Lung microvascular endothelial cell (primary cell): ENCODE data around the gene C9orf43. TPM values are rescaled to one million over a fixed set of nuclear protein-coding genes. Genes with fewer than 3 reads are reported as not detected.
"Not testable (repeated sequence)": the region's sequence is repeated elsewhere in the genome, so short reads cannot be mapped to it uniquely, and the experiment has no call there.

Experiments used
- DNase-seq, 2 donors: peaks; one replicate each; pipeline versions ENCODE4 v3.0.0 to v3.0.0-alpha.2; 2010; ENCODE audit warnings: low read depth in 2 of 2
- total RNA-seq: library from RNA; depleted of rRNA; stranded (reverse); fragments of >200 nt; gene quantifications from 2 replicates; pipeline ENCODE4 v1.2.1, GENCODE V29; 2014

Gene C9orf43
- total RNA-seq, 1 donor from 2014 or later = 0.20 TPM

DNA sequence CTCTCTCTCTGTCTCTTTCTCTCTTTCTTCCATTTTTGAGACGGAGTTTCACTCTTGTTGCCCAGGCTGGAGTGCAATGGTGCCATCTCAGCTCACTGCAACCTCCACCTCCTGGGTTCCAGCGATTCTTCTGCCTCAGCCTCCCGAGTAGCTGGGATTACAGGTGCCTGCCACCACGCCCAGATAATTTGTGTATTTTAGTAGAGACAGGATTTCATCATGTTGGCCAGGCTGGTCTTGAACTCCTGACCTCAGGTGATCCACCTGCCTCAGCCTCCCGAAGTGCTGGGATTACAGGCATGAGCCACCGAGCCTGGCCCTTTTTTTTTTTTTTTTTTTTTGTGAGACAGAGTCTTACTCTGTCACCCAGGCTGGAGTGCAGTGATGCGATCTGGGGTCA is 29.1 kb upstream of the C9orf43 start:
- not testable (repeated sequence) for DNase-seq

DNA sequence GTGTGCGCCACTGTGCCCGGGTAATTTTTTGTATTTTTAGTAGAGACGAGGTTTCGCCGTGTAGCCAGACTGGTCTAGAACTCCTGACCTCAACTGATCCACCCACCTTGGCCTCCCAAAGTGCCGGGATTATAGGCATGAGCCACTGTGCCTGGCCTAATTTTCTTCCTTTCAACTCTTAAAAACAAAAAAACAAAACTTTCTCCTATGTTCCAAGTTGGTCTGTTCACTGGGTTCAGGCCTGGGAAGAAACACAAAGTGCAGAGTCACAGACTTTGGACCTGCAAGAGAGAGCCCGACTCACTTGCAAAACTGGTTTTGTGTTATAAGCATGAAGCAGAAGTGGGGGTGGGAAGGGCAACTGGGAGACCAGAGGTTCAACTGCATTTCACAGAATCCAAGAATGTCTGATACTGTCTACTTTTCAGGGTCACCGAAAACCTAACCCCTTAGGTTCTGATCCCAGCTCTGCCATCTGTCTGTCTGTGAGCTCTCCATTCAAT is 28.6 kb upstream of the C9orf43 start:
- no peak for DNase-seq

- no peak for DNase-seq
Measured at GRCh38 chr9:113386571-113387393, 23.8 kb upstream of the C9orf43 start.

GRCh38 chr9:113387560-113388230 is 22.9 kb upstream of the C9orf43 start:
- DNase-seq = no peak

GRCh38 chr9:113388833-113389232 is 21.7 kb upstream of the C9orf43 start:
- DNase-seq = no peak

DNA sequence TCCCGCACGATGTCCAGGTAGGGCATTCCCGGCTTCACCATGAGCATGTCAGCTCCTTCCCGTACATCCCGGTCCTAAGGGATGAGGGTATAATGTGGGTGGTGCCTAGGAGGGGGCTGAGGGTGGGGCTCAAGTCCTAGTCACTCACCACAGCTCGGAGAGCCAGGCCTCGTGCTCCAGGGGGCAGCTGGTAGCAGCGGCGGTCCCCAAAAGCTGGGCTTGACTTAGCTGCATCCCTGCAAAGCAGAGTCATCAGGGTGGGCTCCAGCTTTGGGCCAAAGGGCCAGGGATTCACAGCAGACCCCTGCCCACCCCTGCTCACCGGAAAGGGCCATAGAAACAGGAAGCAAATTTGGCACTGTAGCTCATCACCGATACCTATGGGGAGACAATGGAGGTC is 21.1 kb upstream of the C9orf43 start:
- no peak for DNase-seq

GRCh38 chr9:113390192-113390960 is 20.2 kb upstream of the C9orf43 start:
- no peak for DNase-seq

- no peak for DNase-seq
Measured at GRCh38 chr9:113391917-113392316, 18.6 kb upstream of the C9orf43 start.

DNA sequence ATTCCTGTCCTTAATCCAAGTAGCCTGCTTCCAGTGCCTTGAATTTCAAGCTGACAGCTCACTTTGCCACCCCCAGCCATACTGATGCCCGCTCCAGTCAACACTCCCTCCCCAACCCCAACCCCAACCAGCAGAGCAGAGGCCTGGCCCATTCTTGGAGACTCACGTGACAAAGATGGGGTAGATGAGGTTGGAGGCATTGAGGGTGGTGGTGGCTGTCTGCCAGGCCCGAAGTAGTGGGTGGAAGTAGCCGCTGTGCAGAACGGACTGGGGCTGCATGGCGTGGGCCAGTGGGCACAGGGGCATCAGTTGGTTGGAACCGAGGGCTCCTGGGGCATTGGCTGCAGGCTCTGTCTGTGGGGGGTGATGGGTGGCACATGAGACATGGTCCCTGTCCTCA is 17.3 kb upstream of the C9orf43 start:
- no peak for DNase-seq

DNA sequence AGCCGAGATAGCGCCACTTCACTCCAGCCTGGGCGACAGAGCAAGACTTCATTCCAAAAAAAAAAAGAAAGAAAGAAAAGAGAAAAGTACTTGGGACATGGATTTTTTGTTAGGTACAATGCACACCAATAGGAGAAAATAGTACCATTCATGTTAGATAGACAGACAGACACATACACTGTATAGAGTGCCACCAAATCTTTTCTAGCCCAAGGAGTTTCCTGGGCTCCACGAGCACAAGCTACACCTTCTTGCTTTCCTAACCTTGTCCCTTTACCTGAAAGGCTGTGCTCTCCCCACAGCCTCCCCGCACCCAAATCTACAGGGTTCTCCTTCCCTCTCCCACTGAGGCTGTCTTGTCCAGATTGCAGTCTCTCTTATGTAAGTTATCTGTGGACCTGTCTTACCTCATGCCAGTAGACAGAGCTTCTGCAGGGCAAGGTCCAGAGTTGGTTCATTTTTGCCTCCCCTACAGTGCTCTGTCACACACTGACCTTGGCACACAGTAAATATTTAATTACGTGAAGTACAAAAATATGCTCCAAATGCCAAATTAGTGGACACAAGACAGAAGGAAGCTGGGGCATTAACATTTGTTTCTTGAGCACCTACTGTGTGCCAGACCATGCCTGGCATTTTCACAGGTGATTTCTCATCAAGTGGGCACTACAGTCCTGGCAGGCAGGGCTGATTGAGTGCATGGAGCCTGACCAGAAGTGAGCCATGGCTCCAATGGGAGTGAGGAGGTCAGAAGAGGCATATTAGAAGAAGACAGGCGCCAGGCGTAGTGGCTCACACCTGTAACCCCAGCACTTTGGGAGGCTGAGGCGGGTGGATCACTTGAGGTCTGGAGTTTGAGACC is 15.3 kb upstream of the C9orf43 start:
- no peak for DNase-seq

DNA sequence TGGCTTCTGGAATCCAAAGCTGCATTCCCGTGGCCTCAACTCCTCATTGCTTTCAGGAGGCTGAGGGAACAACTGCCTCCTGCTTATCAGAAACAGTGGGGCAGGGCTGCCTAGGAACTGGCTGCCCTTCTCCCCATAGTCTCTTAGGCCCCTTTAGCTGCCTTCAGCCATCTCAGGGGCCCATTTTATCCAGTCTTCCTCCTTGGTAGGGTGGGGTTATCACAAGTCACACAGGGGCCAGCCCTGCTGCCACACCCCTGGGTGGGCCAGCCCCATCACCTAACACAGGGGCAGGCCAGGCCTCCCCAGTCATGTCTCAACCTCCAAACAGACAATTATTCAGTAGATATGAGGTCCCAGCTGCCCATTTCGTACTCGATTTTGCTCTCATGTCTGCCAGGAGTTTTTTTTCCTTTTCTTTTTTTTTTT is 13.3 kb upstream of the C9orf43 start:
- no peak for DNase-seq

DNA sequence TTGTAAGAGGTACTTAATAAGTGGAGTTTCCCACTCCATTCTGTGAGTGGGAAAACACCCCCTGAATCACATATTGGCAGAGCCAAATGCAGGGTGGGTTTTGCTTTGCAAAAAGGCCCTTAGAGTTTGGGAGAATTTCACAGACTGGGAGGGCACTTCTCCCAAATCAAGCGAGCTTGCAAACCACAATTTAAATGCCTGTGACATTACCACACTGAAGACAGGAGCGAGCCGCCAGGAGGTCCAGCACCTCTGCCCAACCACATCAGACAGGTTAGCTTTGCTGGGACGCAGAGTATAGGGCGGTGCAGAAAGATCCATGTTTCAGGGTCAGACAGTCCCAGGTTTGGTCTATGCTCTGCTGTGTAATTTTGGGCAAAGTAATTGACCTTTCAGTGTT is 11.8 kb upstream of the C9orf43 start:
- DNase-seq = no peak

GRCh38 chr9:113399646-113400200 is 10.8 kb upstream of the C9orf43 start:
- no peak for DNase-seq

- peak; percentile 99 for DNase-seq
Measured at GRCh38 chr9:113401027-113401792, 9.3 kb upstream of the C9orf43 start, which contains the start of gene ALAD. ALAD (minus strand) TSS chr9:113401284; CDS start chr9:113393559, 7,725 bp downstream.

- no peak for DNase-seq
Measured at GRCh38 chr9:113403646-113404045, 6.9 kb upstream of the C9orf43 start.

- not testable (repeated sequence) for DNase-seq
Measured at GRCh38 chr9:113406353-113406752, 4.2 kb upstream of the C9orf43 start.

DNA sequence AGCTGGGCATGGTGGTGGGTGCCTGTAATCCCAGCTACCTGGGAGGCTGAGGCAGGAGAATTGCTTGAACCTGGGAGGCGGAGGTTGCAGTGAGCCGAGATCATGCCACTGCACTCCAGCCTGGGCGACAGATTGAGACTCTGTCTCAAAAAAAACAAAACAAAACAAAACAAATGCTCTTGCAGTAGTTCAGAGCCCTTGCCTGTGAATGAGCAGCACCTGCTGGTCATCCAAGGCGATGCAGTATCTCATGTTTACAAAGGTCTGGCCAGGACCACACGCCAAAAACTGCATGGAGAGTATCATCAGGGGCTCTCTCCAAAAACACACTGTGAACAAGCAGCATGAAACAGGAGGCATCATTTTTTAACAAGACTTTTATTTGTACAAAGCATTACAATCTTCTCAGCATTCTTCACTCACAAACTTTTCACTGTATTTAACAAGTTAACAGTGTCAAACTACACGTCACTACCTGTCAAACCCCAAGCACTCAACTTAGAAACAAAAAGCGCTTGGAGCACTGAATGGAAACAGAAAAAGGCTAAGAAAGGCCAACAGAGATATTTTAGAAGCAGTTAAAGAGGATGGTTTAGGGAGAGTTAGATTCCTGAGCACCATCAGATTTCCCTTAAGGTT is 3.6 kb upstream of the C9orf43 start:
- peak; percentile 82 to 85 for DNase-seq

DNA sequence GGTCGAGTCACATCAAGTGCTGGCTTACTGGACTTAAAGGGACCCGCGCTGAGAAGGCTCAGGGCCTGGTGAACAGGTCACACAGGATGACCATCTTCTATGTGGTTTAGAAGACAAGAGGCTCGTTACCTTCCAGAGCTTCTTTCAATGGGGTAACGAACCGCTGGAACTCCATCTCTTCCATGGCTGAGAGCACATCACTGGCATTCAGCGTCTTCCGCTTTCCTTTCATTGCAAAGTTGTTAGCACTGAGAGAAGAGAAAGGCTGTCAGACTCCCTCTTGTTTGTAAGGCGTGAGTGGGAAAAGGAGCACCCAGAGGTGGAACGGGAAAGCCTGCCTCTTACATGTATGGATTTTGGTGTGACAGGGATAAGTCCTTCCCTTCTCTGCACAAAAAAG is 1.1 kb upstream of the C9orf43 start:
- DNase-seq = peak in 1 of 2 donors; percentile 10

DNA sequence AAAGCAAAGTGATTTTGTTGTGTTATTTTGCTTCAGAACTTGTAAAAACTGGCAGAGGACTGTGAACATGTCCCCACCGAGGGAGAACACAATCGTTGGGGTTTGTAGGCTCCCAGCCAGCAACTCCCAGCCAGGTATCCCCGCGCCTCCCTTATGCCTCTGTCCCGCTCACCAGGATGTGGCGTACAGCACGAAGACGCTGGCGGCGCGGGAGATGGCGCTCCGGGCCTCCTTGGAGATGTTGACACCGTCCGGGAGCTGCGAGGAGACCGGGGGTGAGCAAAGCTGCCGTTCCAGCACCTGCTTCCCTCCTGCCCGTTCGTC is 702 bp upstream of the C9orf43 start:
- no peak for DNase-seq
